ENCODE measurements around the gene MAN1B1. TPM values are rescaled to one million over a fixed set of nuclear protein-coding genes. Genes with fewer than 3 reads are reported as not detected.

MAN1B1 gene
- total and polyA plus RNA-seq, 2 of the 4 experiments (the other 2 are of a cell fraction), result 28.7 to 55.1 TPM

DNA sequence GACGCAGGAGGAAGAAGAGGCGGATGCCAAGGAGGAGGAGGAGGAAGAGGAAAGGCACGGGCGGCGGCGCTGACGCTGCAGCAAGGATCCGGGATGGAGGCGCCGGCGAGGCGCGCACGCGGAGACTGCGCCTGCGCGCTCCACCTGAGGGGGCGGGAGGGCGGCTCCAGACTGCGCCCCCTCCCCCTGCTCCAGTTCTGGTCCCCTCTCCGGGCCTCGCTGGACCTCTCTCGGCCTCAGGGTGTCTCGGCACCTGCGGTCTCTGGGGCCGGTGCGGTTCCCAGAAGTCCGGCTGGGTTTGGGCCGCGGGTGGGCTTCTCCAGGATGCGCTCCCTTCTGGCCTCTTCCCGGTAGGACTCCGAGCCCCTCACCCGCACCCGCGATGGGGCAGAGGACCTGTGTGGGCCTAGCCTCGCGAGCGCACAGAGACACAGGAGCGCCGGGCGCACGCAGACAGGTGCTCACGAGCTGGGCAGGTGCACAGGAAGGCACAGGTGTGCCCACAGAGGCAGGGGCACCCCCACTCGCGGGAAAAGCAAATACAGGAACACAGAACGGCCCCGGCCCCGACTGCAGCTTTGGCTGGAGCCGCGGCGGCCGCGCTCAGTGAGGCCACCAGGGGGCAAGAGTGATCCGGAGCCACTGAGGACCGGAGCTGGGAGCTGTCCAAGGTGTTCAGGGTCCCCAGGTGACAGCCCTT, 40.5 kb upstream of the MAN1B1 start, which contains the start of gene NPDC1:
NPDC1 (minus strand) TSS at position 90 of the 700 bp plus-strand sequence. CDS start 188 bp downstream, outside the sequence.
- H2BK120ac ChIP-seq (ENCODE audit: low read depth, low read length), result no peak within 1 kb of the TSS
- H3K56ac ChIP-seq (ENCODE audit: extremely low read depth, insufficient read depth, low read length), result no peak within 1 kb of the TSS
- H2BK5ac ChIP-seq (ENCODE audit: low read depth, low read length, poor library complexity, severe bottlenecking), result no peak within 1 kb of the TSS
- no peak within 1 kb of the TSS; the same call in 1 of the 2 replicates for H3K27ac ChIP-seq (ENCODE audit: insufficient read depth, low read length)
- H4K91ac ChIP-seq (ENCODE audit: insufficient read depth, low read depth, low read length), result peak within 1 kb of the TSS; percentile 69; the same call in 1 of the 2 replicates
- H2BK20ac ChIP-seq (ENCODE audit: low read depth, low read length), result no peak within 1 kb of the TSS
- H3K9me1 ChIP-seq (ENCODE audit: insufficient read depth, low read length), result no peaks in the 10 kb centered on the region
- ATAC-seq (ENCODE audit: low read depth) (peak; percentile 76), DNase-seq (peak; percentile 61)
- peaks cover 32% of the 10 kb centered on the region for H3K27me3 ChIP-seq (ENCODE audit: control insufficient read depth, insufficient read depth, low read length)
- BruUV-seq (replicated peaks), result no TSS peak
- POLR2A ChIA-PET (ENCODE audit: unreplicated experiment), result no interaction called here
- in situ Hi-C loops (cut with MboI; ENCODE audit: low sequenced_read_pairs) (no loop called here), intact Hi-C loops (cut with micrococcal nuclease) (loop anchor here (1.0 to 2.0 kb wide), 2 partner anchors 21 to 181 kb away; partner anchors contain the start of gene RNF224), dilution Hi-C loops (cut with HindIII; ENCODE audit: low sequenced_read_pairs, unreplicated experiment) (no loop called here)
- CTCF ChIA-PET, result interaction anchor here (0.5 to 1.8 kb wide), 15 partner anchors 9 to 480 kb away, joined by 3 to 17 read pairs (median 5); partner anchors contain the start of genes MAN1B1 and UAP1L1
- no peak within 1 kb of the TSS for H3K18ac ChIP-seq (ENCODE audit: low read depth, low read length)
- peak within 1 kb of the TSS; percentile 50 for H3K9ac ChIP-seq (ENCODE audit: low read depth, low read length)
- no peak within 1 kb of the TSS for H3K23ac ChIP-seq (ENCODE audit: low read depth, low read length)
- peaks cover 28% of the 10 kb centered on the region for H4K20me1 ChIP-seq (ENCODE audit: insufficient read depth, low read length)
- WGBS, 2 experiments (ENCODE audit: extremely low coverage in 2 of 2, insufficient read length in 1 of 2), result 1% methylated on average over 50 of the region's 57 CpGs; no CpG with 5 or more reads in 1 of the 2 experiments
- H3K4me2 ChIP-seq (ENCODE audit: low read depth, low read length), result peak within 1 kb of the TSS; percentile 96
- H4K5ac ChIP-seq (ENCODE audit: low read depth, low read length), result no peak within 1 kb of the TSS
- no peak within 1 kb of the TSS; a peak in 1 of 4 replicates for H4K8ac ChIP-seq (ENCODE audit: low read depth in 2 of 2, low read length in 2 of 2)
- H2AK5ac ChIP-seq (ENCODE audit: low read depth, low read length), result peak within 1 kb of the TSS; percentile 38; the same call in 1 of the 2 replicates
- H3K36me3 ChIP-seq (ENCODE audit: control insufficient read depth, insufficient read depth, low read length), result no peaks in the 10 kb centered on the region
- peak within 1 kb of the TSS; percentile 8; the same call in 1 of the 2 replicates for H3K14ac ChIP-seq (replicated peaks; ENCODE audit: low read depth, low read length)
- H3K4me1 ChIP-seq (ENCODE audit: control insufficient read depth, insufficient read depth, low read length), result peaks cover 11% of the 10 kb centered on the region
- no peaks in the 10 kb centered on the region for H3K9me3 ChIP-seq (ENCODE audit: control insufficient read depth, insufficient read depth, low read length)
- 0 out of 2 replicates have a peak within 1 kb of the TSS, but pooled peaks have one; percentile 45 for H3K4ac ChIP-seq (ENCODE audit: low read depth, low read length)
- peak within 1 kb of the TSS; percentile 97 for H2AFZ ChIP-seq (replicated peaks; ENCODE audit: low read length, poor library complexity)
- peaks cover 5 to 16% of the 10 kb centered on the region in 2 experiments; a peak in 3 of 4 replicates for H3K79me1 ChIP-seq (ENCODE audit: low read depth in 1 of 2, low read length in 2 of 2)
- no peak within 1 kb of the TSS for H2BK15ac ChIP-seq (ENCODE audit: low read depth, low read length)
- H3K4me3 ChIP-seq (ENCODE audit: insufficient read depth, low read depth, low read length), result peak within 1 kb of the TSS; percentile 63
- peak within 1 kb of the TSS; percentile 93 for H2AK9ac ChIP-seq (replicated peaks; ENCODE audit: low read depth, low read length, poor library complexity)
- TF ChIP-seq, protein P1, sequence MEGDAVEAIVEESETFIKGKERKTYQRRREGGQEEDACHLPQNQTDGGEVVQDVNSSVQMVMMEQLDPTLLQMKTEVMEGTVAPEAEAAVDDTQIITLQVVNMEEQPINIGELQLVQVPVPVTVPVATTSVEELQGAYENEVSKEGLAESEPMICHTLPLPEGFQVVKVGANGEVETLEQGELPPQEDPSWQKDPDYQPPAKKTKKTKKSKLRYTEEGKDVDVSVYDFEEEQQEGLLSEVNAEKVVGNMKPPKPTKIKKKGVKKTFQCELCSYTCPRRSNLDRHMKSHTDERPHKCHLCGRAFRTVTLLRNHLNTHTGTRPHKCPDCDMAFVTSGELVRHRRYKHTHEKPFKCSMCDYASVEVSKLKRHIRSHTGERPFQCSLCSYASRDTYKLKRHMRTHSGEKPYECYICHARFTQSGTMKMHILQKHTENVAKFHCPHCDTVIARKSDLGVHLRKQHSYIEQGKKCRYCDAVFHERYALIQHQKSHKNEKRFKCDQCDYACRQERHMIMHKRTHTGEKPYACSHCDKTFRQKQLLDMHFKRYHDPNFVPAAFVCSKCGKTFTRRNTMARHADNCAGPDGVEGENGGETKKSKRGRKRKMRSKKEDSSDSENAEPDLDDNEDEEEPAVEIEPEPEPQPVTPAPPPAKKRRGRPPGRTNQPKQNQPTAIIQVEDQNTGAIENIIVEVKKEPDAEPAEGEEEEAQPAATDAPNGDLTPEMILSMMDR (conservative IDR thresholded peaks at IDR 0.05; ENCODE audit: low read depth, low read length), result peak; percentile 89
- TF ChIP-seq MAZ (IDR thresholded peaks at IDR 0.05; ENCODE audit: borderline replicate concordance, low read depth, low read length) (no peak), CEBPB (IDR thresholded peaks at IDR 0.05; ENCODE audit: low read depth, low read length) (no peak), RCOR1 (IDR thresholded peaks at IDR 0.05; ENCODE audit: insufficient replicate concordance, low read length) (peak; percentile 61), USF2 (IDR thresholded peaks at IDR 0.05; ENCODE audit: low read depth, low read length) (no peak), SMC3 (IDR thresholded peaks at IDR 0.05; ENCODE audit: low read depth, low read length) (peak; percentile 66), MAFK (IDR thresholded peaks at IDR 0.05; ENCODE audit: low read depth, low read length) (no peak), FOS (IDR thresholded peaks at IDR 0.05; ENCODE audit: low read depth, low read length) (no peak), CHD1 (IDR thresholded peaks at IDR 0.05; ENCODE audit: low read depth, low read length) (no peak), NFE2L2 (IDR thresholded peaks at IDR 0.05; ENCODE audit: low read depth, low read length) (no peak), RAD21 (IDR thresholded peaks at IDR 0.05; ENCODE audit: low read length) (peak; percentile 74), MXI1 (IDR thresholded peaks at IDR 0.05; ENCODE audit: borderline replicate concordance, low read depth, low read length) (0 out of 2 replicates have a peak, but pooled peaks have one; percentile 34), BHLHE40 (IDR thresholded peaks at IDR 0.05; ENCODE audit: low read depth, low read length) (no peak; the same call in 1 of the 2 replicates)
